HCT116 (cell line): ENCODE data around the gene MACIR. TPM values are rescaled to one million over a fixed set of nuclear protein-coding genes. Genes with fewer than 3 reads are reported as not detected.

Experiments used
- ATAC-seq: fragments of 200-7000 bp; cut with Tn5 transposase; 2 replicates; pipeline ENCODE4 v1.9.1; 2020; ENCODE audit warnings: mild to moderate bottlenecking, moderate library complexity
- BruUV-seq: library from RNA; stranded (reverse); fragments of 400-500 nt; replicated peaks from 2 replicates; lab custom pipeline; 2021; lab: Mats Ljungman, UMichigan
- CTCF ChIA-PET: fragments of 300-600 bp; sonication (Branson Sonifier 250); formaldehyde crosslinking; loops from one replicate; lab custom pipeline; 2021; ENCODE audit warnings: antibody characterized with exemption; lab: Charles Lee
- POLR2A ChIA-PET: fragments of 300-600, 350-600 bp; sonication (Branson Sonifier 250); formaldehyde crosslinking; loops from one replicate; lab custom pipeline; 2021; ENCODE audit warnings: antibody characterized with exemption; lab: Charles Lee
- RAD21 ChIA-PET, 2 experiments: fragments of 300-600 bp; sonication (Branson Sonifier 250); formaldehyde crosslinking; loops; one replicate each; lab custom pipeline; 2023; ENCODE audit warnings: low total read pairs in 2 of 2; ENCODE audit not compliant: uncharacterized antibody in 2 of 2, unreplicated experiment in 2 of 2, low non-redundant PET in 1 of 2; lab: Charles Lee
- DNase-seq: peaks from one replicate; pipeline ENCODE4 v3.0.0-alpha.2; 2010; ENCODE audit warnings: low read depth, low spot score
- H2AFZ ChIP-seq: fragments of 200-600 bp; shearing (Covaris generic), sonication (generic); 2 replicates; pipeline ENCODE4 v1.6.1; 2017; ENCODE audit warnings: low read depth, mixed run types, mixed read lengths, antibody characterized with exemption, low read length; ENCODE audit not compliant: poor library complexity, severe bottlenecking
- H3K27ac ChIP-seq: 2 replicates; pipeline ENCODE4 v1.5.1; 2012; ENCODE audit warnings: low read depth, low read length
- H3K27me3 ChIP-seq: fragments of 200-600 bp; sonication (generic); 2 replicates; pipeline ENCODE4 v1.6.1; 2016; ENCODE audit warnings: mixed run types, low read length, mixed read lengths; ENCODE audit not compliant: insufficient read depth
- H3K36me3 ChIP-seq, 2 experiments: fragments of 200-500 bp in 1 of 2; fragments of 200-600 bp in 1 of 2; sonication (Bioruptor generic) in 1 of 2; sonication (generic) in 1 of 2; 2 replicates each; pipeline versions ENCODE4 v1.5.1 to v1.6.1; 2014 to 2016; ENCODE audit warnings: low read length in 2 of 2, inconsistent platforms in 1 of 2, mixed read lengths in 1 of 2, mixed run types in 1 of 2; ENCODE audit not compliant: insufficient read depth in 2 of 2, control insufficient read depth in 1 of 2
- H3K4me1 ChIP-seq, 2 experiments: fragments of 200-600 bp in 1 of 2; sonication (generic) in 1 of 2; 2 replicates each; pipeline versions ENCODE4 v1.5.1 to v1.6.1; 2012 to 2017; ENCODE audit warnings: low read length in 2 of 2, inconsistent platforms in 1 of 2, mild to moderate bottlenecking in 1 of 2, mixed read lengths in 1 of 2, mixed run types in 1 of 2, moderate library complexity in 1 of 2; ENCODE audit not compliant: insufficient read depth in 2 of 2, control insufficient read depth in 1 of 2
- H3K4me2 ChIP-seq: fragments of 200-600 bp; sonication (generic); 2 replicates; pipeline ENCODE4 v1.6.1; 2017; ENCODE audit warnings: mixed run types, low read length, mixed read lengths
- H3K4me3 ChIP-seq, 2 experiments: fragments of 200-600 bp in 1 of 2; sonication (generic) in 1 of 2; replicated peaks in 1 of 2; 2 replicates each; pipeline ENCODE4 v1.5.1; 2011 to 2016; ENCODE audit warnings: low read length in 2 of 2, control low read depth in 1 of 2, low read depth in 1 of 2, mild to moderate bottlenecking in 1 of 2, mixed read lengths in 1 of 2, mixed run types in 1 of 2
- H3K79me2 ChIP-seq: fragments of 200-600 bp; sonication (generic); 2 replicates; pipeline ENCODE4 v1.6.1; 2017; ENCODE audit warnings: mild to moderate bottlenecking, mixed run types, low read length, moderate library complexity, mixed read lengths; ENCODE audit not compliant: insufficient read depth
- H3K9ac ChIP-seq: fragments of 200-600 bp; sonication (generic); 2 replicates; pipeline ENCODE4 v1.6.1; 2016; ENCODE audit warnings: low read length, mixed read lengths
- H3K9me2 ChIP-seq: fragments of 200-600 bp; sonication (generic), shearing (Covaris generic); 2 replicates; pipeline ENCODE4 v1.6.1; 2017; ENCODE audit warnings: mixed run types, mild to moderate bottlenecking, moderate library complexity; ENCODE audit not compliant: insufficient read depth
- H3K9me3 ChIP-seq, 2 experiments: fragments of 200-500 bp in 1 of 2; fragments of 200-600 bp in 1 of 2; sonication (Bioruptor generic) in 1 of 2; sonication (generic) in 1 of 2; 2 replicates each; pipeline ENCODE4 v1.6.1; 2014 to 2017; ENCODE audit warnings: low read length in 2 of 2, mixed read lengths in 2 of 2, inconsistent platforms in 1 of 2, low read depth in 1 of 2, mild to moderate bottlenecking in 1 of 2, mixed run types in 1 of 2, moderate library complexity in 1 of 2; ENCODE audit not compliant: control insufficient read depth in 1 of 2, insufficient read depth in 1 of 2
- H4K20me1 ChIP-seq: fragments of 200-600 bp; sonication (generic), shearing (Covaris generic); 2 replicates; pipeline ENCODE4 v1.6.1; 2017; ENCODE audit warnings: mixed run types, mild to moderate bottlenecking, moderate library complexity; ENCODE audit not compliant: insufficient read depth
- ATF3 ChIP-seq: IDR thresholded peaks from 2 replicates; pipeline ENCODE4 v1.6.1; 2012
- CBX3 ChIP-seq: IDR thresholded peaks from 2 replicates; pipeline ENCODE4 v1.6.1; 2012; ENCODE audit warnings: low read depth
- CEBPB ChIP-seq: IDR thresholded peaks from 2 replicates; pipeline ENCODE4 v1.6.1; 2012; ENCODE audit warnings: low read depth
- FOSL1 ChIP-seq: IDR thresholded peaks from 2 replicates; pipeline ENCODE4 v1.6.1; 2012; ENCODE audit warnings: low read depth
- JUND ChIP-seq: IDR thresholded peaks from 2 replicates; pipeline ENCODE4 v1.6.1; 2012
- MAX ChIP-seq: IDR thresholded peaks from 2 replicates; pipeline ENCODE4 v1.6.1; 2012
- POLR2A ChIP-seq: IDR thresholded peaks from 2 replicates; pipeline ENCODE4 v1.7.0; 2011; ENCODE audit warnings: borderline replicate concordance; ENCODE audit not compliant: insufficient read depth, insufficient read length; ENCODE audit errors: extremely low read depth
- RAD21 ChIP-seq: IDR thresholded peaks from 2 replicates; pipeline ENCODE4 v1.6.1; 2012; ENCODE audit warnings: low read depth, mild to moderate bottlenecking
- REST ChIP-seq: IDR thresholded peaks from 2 replicates; pipeline ENCODE4 v1.6.1; 2012; ENCODE audit warnings: low read depth
- SIN3A ChIP-seq: IDR thresholded peaks from 2 replicates; pipeline ENCODE4 v1.6.1; 2012; ENCODE audit warnings: low read depth
- SP1 ChIP-seq: IDR thresholded peaks from 2 replicates; pipeline ENCODE4 v1.6.1; 2012; ENCODE audit warnings: low read depth
- ZBTB33 ChIP-seq: IDR thresholded peaks from 2 replicates; pipeline ENCODE4 v1.6.1; 2011; ENCODE audit warnings: mild to moderate bottlenecking, low read length, moderate library complexity; ENCODE audit not compliant: insufficient replicate concordance; ENCODE audit errors: extremely low read depth
- intact Hi-C: fragments of 100-400 bp; cut with micrococcal nuclease; formaldehyde crosslinking; loops from 2 replicates; pipeline ENCODE4 v1.10.0; 2022
- total RNA-seq: library from RNA; stranded (reverse); gene quantifications from one replicate; pipeline ENCODE4 v1.2.1, GENCODE V29; 2021; ENCODE audit not compliant: unreplicated experiment

The MACIR gene
- total RNA-seq, 1 experiment from 2014 or later, result 10.4 TPM

GRCh38 chr5:103307470-103307869 lies 48.9 kb downstream of the MACIR start:
- DNase-seq, result no peak
- Histone ChIP-seq H3K27me3 (no peaks in the 10 kb centered on the region), H3K27ac (no peak overlapping the region), H3K4me3 (no peak overlapping the region), H2AFZ (no peak overlapping the region)
- BruUV-seq, result no TSS peak
- ChIA-PET RAD21 (no interaction called here), CTCF (no interaction called here)
- TF ChIP-seq POLR2A (no peak), REST (no peak), SP1 (no peak), FOSL1 (no peak), SIN3A (no peak), MAX (no peak)
- TF ChIP-seq, all 23 proteins: peak for 0
- ATAC-seq, result no peak
- POLR2A ChIA-PET, result no interaction called here
- Histone ChIP-seq H3K4me2 (no peak overlapping the region), H3K9me3 (no peaks in the 10 kb centered on the region), H4K20me1 (no peaks in the 10 kb centered on the region), H3K79me2 (no peaks in the 10 kb centered on the region), H3K9ac (no peak overlapping the region), H3K36me3 (no peaks in the 10 kb centered on the region), H3K9me2 (no peaks in the 10 kb centered on the region), H3K4me1 (peaks cover 0 to 4% of the 10 kb centered on the region in 2 experiments; a peak in 1 of 4 replicates)
- intact Hi-C loops, result no loop called here

- Histone ChIP-seq H3K4me1 (peaks cover 0 to 4% of the 10 kb centered on the region in 2 experiments; a peak in 1 of 4 replicates), H3K27me3 (no peaks in the 10 kb centered on the region), H3K9ac (no peak overlapping the region), H3K4me3 (no peak overlapping the region), H3K27ac (no peak overlapping the region), H4K20me1 (no peaks in the 10 kb centered on the region), H3K4me2 (no peak overlapping the region), H2AFZ (no peak overlapping the region), H3K9me3 (no peaks in the 10 kb centered on the region), H3K36me3 (no peaks in the 10 kb centered on the region), H3K9me2 (no peaks in the 10 kb centered on the region), H3K79me2 (no peaks in the 10 kb centered on the region)
- ChIA-PET CTCF (no interaction called here), POLR2A (no interaction called here), RAD21 (no interaction called here)
- intact Hi-C loops, result no loop called here
- ATAC-seq (no peak), DNase-seq (no peak)
- no TSS peak for BruUV-seq
- TF ChIP-seq SIN3A (no peak), ZBTB33 (no peak), POLR2A (no peak), CBX3 (no peak), ATF3 (no peak), RAD21 (no peak), CEBPB (no peak), JUND (no peak)
Observed at GRCh38 chr5:103308774-103309173, 50.2 kb downstream of the MACIR start.
